SU-DHL-6 (cell line): ENCODE data around the gene TMCC1.

ENCODE experiments used
- H2AFZ ChIP-seq: fragments of 200-600 bp; sonication (generic); 2 replicates; pipeline ENCODE4 v1.6.1; 2014; ENCODE audit warnings: low read depth, mild to moderate bottlenecking, moderate library complexity, mixed read lengths, antibody characterized with exemption, low read length; ENCODE audit not compliant: severe bottlenecking
- H3F3A ChIP-seq: fragments of 200-600 bp; shearing (Covaris generic); 2 replicates; pipeline ENCODE4 v1.6.0; 2016; ENCODE audit warnings: antibody characterized with exemption, mild to moderate bottlenecking; ENCODE audit not compliant: insufficient read depth
- H3K27ac ChIP-seq: fragments of 200-600 bp; sonication (generic); 2 replicates; pipeline ENCODE4 v1.5.1; 2016; ENCODE audit warnings: low read depth, mild to moderate bottlenecking, low read length, moderate library complexity, mixed read lengths
- H3K27me3 ChIP-seq: fragments of 200-600 bp; sonication (generic), shearing (Covaris generic); 2 replicates; pipeline ENCODE4 v1.6.0; 2014; ENCODE audit warnings: mild to moderate bottlenecking, low read length
- H3K36me3 ChIP-seq: fragments of 200-600 bp; sonication (generic); 2 replicates; pipeline ENCODE4 v1.6.1; 2014; ENCODE audit warnings: mild to moderate bottlenecking, low read length, mixed read lengths
- H3K4me2 ChIP-seq: fragments of 300-600, 200-600 bp; shearing (Covaris generic), sonication (generic); 2 replicates; pipeline ENCODE4 v1.6.0; 2014; ENCODE audit warnings: low read length, low read depth, mild to moderate bottlenecking; ENCODE audit not compliant: poor library complexity, severe bottlenecking
- H3K4me3 ChIP-seq: fragments of 200-600 bp; sonication (generic); 2 replicates; pipeline ENCODE4 v1.5.1; 2014; ENCODE audit warnings: antibody characterized with exemption, low read length, mild to moderate bottlenecking, mixed read lengths; ENCODE audit not compliant: insufficient read depth, poor library complexity, severe bottlenecking
- H3K79me2 ChIP-seq: fragments of 200-600 bp; sonication (generic); 2 replicates; pipeline ENCODE4 v1.6.1; 2014; ENCODE audit warnings: mild to moderate bottlenecking, low read length, moderate library complexity; ENCODE audit not compliant: insufficient read depth
- H3K9ac ChIP-seq: fragments of 200-600 bp; sonication (generic); 2 replicates; pipeline ENCODE4 v1.7.0; 2014; ENCODE audit warnings: mild to moderate bottlenecking, low read length
- H3K9me2 ChIP-seq: fragments of 200-600 bp; sonication (generic); replicated peaks from 2 replicates; pipeline ENCODE4 v1.6.1; 2014; ENCODE audit warnings: low read length; ENCODE audit not compliant: insufficient read depth
- H3K9me3 ChIP-seq: fragments of 200-600 bp; sonication (generic); 2 replicates; pipeline ENCODE4 v1.6.1; 2014; ENCODE audit warnings: low read length, mixed read lengths; ENCODE audit not compliant: insufficient read depth
- H4K20me1 ChIP-seq: fragments of 200-600 bp; sonication (generic); 2 replicates; pipeline ENCODE4 v1.6.1; 2014; ENCODE audit warnings: low read depth, mild to moderate bottlenecking, antibody characterized with exemption, low read length, moderate library complexity, mixed read lengths
- EZH2phosphoT487 ChIP-seq: fragments of 200-600 bp; sonication (generic), shearing (Covaris generic); conservative IDR thresholded peaks from 2 replicates; pipeline ENCODE4 v1.6.1; 2018; ENCODE audit warnings: mild to moderate bottlenecking, antibody characterized with exemption, low read length, moderate library complexity, mixed read lengths
- TF ChIP-seq, protein P1 (sequence below): fragments of 200-600 bp; sonication (generic); IDR thresholded peaks from one replicate; pipeline ENCODE4 v1.5.1; 2017; ENCODE audit warnings: antibody characterized with exemption, mild to moderate bottlenecking, low read length, moderate library complexity; ENCODE audit not compliant: insufficient read depth, poor library complexity, severe bottlenecking

TMCC1 gene

DNA sequence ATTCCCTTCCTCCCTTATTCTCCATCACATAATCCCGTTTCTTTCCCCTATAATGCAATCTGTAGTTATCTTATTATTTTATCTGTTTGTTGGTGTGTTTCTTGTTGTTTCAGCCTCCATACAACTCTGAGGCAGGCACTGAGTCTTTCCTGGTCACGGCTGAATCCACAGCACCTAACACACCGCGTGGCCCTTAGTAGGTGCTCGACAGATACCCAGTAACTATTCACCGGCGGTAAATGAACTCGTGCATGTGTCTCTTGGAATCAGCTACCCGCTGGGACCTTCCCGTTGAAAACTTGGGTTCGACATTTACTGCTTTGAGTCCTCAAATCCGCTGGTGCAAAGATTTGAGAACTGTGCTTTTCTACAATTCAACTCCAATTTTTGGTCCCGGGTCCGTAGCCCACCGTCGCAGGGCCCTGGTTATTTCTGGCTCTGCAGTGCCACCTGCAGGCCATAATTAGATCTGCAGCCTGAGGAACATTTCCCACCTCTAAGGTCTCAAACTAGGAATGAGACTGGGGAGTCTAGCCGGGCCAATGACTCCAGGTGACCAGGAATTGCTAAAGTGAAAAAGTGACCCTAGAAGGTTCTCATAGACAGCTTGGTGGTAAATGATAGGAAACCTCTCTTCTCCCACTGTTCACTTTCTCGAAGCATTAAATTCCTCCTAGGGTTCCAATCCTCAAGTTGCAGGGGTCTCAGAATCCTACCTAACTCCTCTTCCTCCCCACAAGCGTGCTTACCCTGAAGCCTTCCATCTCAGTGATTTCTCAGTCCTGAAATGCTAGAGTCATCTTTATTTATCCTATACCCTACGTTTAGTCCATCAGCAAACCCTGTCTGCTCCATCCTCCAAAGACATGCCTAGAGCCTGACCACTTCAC, 41.0 kb upstream of the TMCC1 start:
- Histone ChIP-seq H3K9me3 (no peaks in the 10 kb centered on the region), H3K4me2 (no peak overlapping the region), H3K9ac (no peak overlapping the region), H3F3A (no peaks in the 10 kb centered on the region), H3K9me2 (no peaks in the 10 kb centered on the region), H3K79me2 (no peaks in the 10 kb centered on the region), H3K27me3 (no peaks in the 10 kb centered on the region), H3K36me3 (no peaks in the 10 kb centered on the region), H3K4me3 (no peak overlapping the region), H3K27ac (no peak overlapping the region), H4K20me1 (no peaks in the 10 kb centered on the region), H2AFZ (no peak overlapping the region)
- TF ChIP-seq, protein P1, sequence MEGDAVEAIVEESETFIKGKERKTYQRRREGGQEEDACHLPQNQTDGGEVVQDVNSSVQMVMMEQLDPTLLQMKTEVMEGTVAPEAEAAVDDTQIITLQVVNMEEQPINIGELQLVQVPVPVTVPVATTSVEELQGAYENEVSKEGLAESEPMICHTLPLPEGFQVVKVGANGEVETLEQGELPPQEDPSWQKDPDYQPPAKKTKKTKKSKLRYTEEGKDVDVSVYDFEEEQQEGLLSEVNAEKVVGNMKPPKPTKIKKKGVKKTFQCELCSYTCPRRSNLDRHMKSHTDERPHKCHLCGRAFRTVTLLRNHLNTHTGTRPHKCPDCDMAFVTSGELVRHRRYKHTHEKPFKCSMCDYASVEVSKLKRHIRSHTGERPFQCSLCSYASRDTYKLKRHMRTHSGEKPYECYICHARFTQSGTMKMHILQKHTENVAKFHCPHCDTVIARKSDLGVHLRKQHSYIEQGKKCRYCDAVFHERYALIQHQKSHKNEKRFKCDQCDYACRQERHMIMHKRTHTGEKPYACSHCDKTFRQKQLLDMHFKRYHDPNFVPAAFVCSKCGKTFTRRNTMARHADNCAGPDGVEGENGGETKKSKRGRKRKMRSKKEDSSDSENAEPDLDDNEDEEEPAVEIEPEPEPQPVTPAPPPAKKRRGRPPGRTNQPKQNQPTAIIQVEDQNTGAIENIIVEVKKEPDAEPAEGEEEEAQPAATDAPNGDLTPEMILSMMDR: peak; percentile 86
- TF ChIP-seq EZH2phosphoT487: no peak

DNA sequence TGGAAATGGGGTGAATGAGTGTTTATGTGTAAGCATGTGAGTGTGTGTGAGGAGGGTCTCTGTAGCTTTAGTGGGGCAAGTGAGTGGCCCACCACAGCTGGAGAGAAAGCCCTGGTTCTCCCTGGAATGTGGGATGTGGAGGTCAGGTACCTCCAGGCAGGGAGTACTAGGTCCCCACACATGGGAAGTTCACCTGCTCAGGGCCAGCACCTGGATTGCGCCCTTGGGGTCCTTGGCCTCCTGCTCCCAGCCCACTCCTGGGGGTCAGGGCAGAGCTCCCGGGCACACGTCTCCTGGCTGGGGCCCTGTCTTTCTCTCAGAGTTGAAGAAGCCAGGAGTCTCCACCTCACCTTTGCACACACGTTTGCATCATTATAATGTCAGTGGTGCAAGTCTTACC, 40.0 kb upstream of the TMCC1 start:
- Histone ChIP-seq H2AFZ (no peak overlapping the region), H3K27me3 (no peaks in the 10 kb centered on the region), H3K79me2 (no peaks in the 10 kb centered on the region), H3K9me2 (no peaks in the 10 kb centered on the region), H4K20me1 (no peaks in the 10 kb centered on the region), H3K4me2 (no peak overlapping the region), H3K36me3 (no peaks in the 10 kb centered on the region), H3K4me3 (no peak overlapping the region), H3F3A (no peaks in the 10 kb centered on the region), H3K27ac (no peak overlapping the region), H3K9me3 (no peaks in the 10 kb centered on the region), H3K9ac (no peak overlapping the region)
- TF ChIP-seq, protein P1: no peak
- no peak for TF ChIP-seq EZH2phosphoT487

DNA sequence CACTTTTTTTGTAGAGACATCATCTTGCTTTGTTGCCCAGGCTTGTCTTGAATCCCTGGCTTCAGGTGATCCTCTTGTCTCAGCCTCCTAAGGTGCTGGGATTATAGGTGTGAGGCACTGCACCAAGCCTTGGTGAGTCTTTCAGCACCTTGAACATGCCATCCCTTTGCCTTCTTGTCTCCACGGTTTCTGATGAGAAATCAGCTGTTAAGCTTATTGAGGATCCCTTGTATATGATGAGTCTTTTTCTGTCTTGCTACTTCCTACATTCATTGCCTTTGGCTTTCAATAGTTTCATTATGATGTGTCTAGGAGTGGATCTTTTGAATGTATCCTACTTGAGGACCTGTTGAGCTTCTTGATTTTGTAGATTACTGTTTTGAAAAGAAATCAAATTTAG, 35.9 kb upstream of the TMCC1 start:
- no peaks in the 10 kb centered on the region for H3K36me3 ChIP-seq
- no peak overlapping the region for H3K27ac ChIP-seq
- H3K9ac ChIP-seq: no peak overlapping the region
- H3K9me3 ChIP-seq: no peaks in the 10 kb centered on the region
- no peak overlapping the region for H2AFZ ChIP-seq
- no peaks in the 10 kb centered on the region for H4K20me1 ChIP-seq
- no peaks in the 10 kb centered on the region for H3K9me2 ChIP-seq
- H3K4me3 ChIP-seq: no peak overlapping the region
- H3K79me2 ChIP-seq: no peaks in the 10 kb centered on the region
- TF ChIP-seq EZH2phosphoT487: no peak
- TF ChIP-seq, protein P1: no peak
- no peaks in the 10 kb centered on the region for H3K27me3 ChIP-seq
- H3K4me2 ChIP-seq: no peak overlapping the region
- no peaks in the 10 kb centered on the region for H3F3A ChIP-seq
